ENCODE data around the gene PROS1.

DNA sequence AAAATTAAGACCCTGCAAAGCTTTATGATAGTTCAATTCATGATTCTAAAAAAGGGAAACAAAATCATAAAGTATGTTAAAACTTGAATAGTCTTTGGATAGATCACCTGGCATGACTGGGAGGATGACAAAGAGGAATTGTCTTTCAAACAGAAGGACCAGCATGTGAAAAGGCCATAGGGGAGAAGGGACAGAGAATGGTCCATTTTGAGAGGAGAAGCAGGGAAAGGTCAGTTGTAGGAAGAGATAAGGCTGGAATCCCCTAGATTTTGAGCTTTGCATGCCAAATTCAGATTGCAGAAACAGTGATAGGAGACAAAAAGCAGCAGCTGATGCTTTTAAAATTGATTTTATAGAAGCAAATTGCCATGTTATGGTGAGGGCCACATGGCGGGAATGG lies 12.7 kb downstream of the PROS1 start:
- TF ChIP-seq CTCF (conservative IDR thresholded peaks at IDR 0.05; ENCODE audit: low read depth, low read length): no peak
- TF ChIP-seq EZH2 (IDR thresholded peaks at IDR 0.05; ENCODE audit: borderline replicate concordance, low read depth, low read length, poor library complexity, severe bottlenecking): no peak
